Liver (tissue), 9 donors: ENCODE results near the gene GRB14. TPM values are rescaled to one million over a fixed set of nuclear protein-coding genes. Genes with fewer than 3 reads are reported as not detected.

Experiments
- DNase-seq: peaks from one replicate; pipeline ENCODE4 v3.0.0-alpha.2; 2017; ENCODE audit warnings: low spot score
- H3K27ac ChIP-seq, 2 donors: one replicate each; pipeline ENCODE4 v1.7.0; 2013; ENCODE audit warnings: inconsistent platforms in 2 of 2, low read length in 2 of 2, control low read depth in 1 of 2, low read depth in 1 of 2, mild to moderate bottlenecking in 1 of 2
- H3K27me3 ChIP-seq, 4 donors: one replicate each; pipeline versions ENCODE4 v1.6.1 to v1.7.0; 2013; ENCODE audit warnings: low read length in 3 of 4, inconsistent platforms in 1 of 4, mild to moderate bottlenecking in 1 of 4, moderate library complexity in 1 of 4; ENCODE audit not compliant: control insufficient read depth in 4 of 4, insufficient read depth in 4 of 4
- H3K36me3 ChIP-seq, 4 donors: one replicate each; pipeline versions ENCODE4 v1.6.1 to v1.7.0; 2013; ENCODE audit warnings: low read length in 3 of 4, mild to moderate bottlenecking in 3 of 4, low read depth in 1 of 4, moderate library complexity in 1 of 4; ENCODE audit not compliant: control insufficient read depth in 4 of 4, insufficient read depth in 3 of 4
- H3K4me1 ChIP-seq, 4 donors: one replicate each; pipeline versions ENCODE4 v1.6.1 to v1.7.0; 2013; ENCODE audit warnings: low read length in 3 of 4, mild to moderate bottlenecking in 3 of 4, moderate library complexity in 1 of 4; ENCODE audit not compliant: control insufficient read depth in 4 of 4, insufficient read depth in 4 of 4
- H3K4me3 ChIP-seq, 3 donors: one replicate each; pipeline versions ENCODE4 v1.6.1 to v1.7.0; 2013; ENCODE audit warnings: low read length in 3 of 3, control low read depth in 1 of 3, low read depth in 1 of 3, mild to moderate bottlenecking in 1 of 3
- H3K9ac ChIP-seq, 2 donors: one replicate each; pipeline ENCODE4 v1.7.0; 2013; ENCODE audit warnings: low read length in 2 of 2, mild to moderate bottlenecking in 2 of 2, moderate library complexity in 2 of 2, control low read depth in 1 of 2, low read depth in 1 of 2
- H3K9me3 ChIP-seq, 4 donors: one replicate each; pipeline versions ENCODE4 v1.6.1 to v1.7.0; 2013; ENCODE audit warnings: low read length in 3 of 4; ENCODE audit not compliant: control insufficient read depth in 4 of 4
- ATF3 ChIP-seq: IDR thresholded peaks from 2 replicates; pipeline ENCODE4 v1.6.1; 2016; ENCODE audit warnings: antibody characterized with exemption
- CTCF ChIP-seq: fragments of 150-350 bp; IDR thresholded peaks from 2 replicates; pipeline ENCODE4 v1.5.1; 2017; ENCODE audit warnings: improper control_type of control experiment, low read depth, low read length; ENCODE audit not compliant: missing input control
- EGR1 ChIP-seq, 2 donors: IDR thresholded peaks; 2 replicates each; pipeline ENCODE4 v1.6.1; 2016 to 2018; ENCODE audit warnings: antibody characterized with exemption in 2 of 2, low read depth in 2 of 2
- FOXA1 ChIP-seq: IDR thresholded peaks from 2 replicates; pipeline ENCODE4 v1.6.1; 2016; ENCODE audit warnings: antibody characterized with exemption
- FOXA2 ChIP-seq: IDR thresholded peaks from 2 replicates; pipeline ENCODE4 v1.6.1; 2016; ENCODE audit warnings: antibody characterized with exemption
- GABPA ChIP-seq, 2 donors: IDR thresholded peaks in 1 of 2; conservative IDR thresholded peaks in 1 of 2; 2 replicates each; pipeline ENCODE4 v1.6.1; 2016; ENCODE audit warnings: antibody characterized with exemption in 2 of 2, mild to moderate bottlenecking in 1 of 2, moderate library complexity in 1 of 2
- HNF4A ChIP-seq, 2 donors: conservative IDR thresholded peaks; 2 replicates each; pipeline ENCODE4 v1.6.1; 2016; ENCODE audit warnings: antibody characterized with exemption in 2 of 2, mild to moderate bottlenecking in 2 of 2
- HNF4G ChIP-seq: IDR thresholded peaks from 2 replicates; pipeline ENCODE4 v1.6.1; 2016; ENCODE audit warnings: antibody characterized with exemption
- JUND ChIP-seq, 2 donors: IDR thresholded peaks; 2 replicates each; pipeline ENCODE4 v1.6.1; 2016; ENCODE audit warnings: antibody characterized with exemption in 2 of 2
- MAX ChIP-seq: IDR thresholded peaks from 2 replicates; pipeline ENCODE4 v1.6.1; 2016; ENCODE audit warnings: antibody characterized with exemption
- NR2F2 ChIP-seq: IDR thresholded peaks from 2 replicates; pipeline ENCODE4 v1.6.1; 2016; ENCODE audit warnings: antibody characterized with exemption
- RAD21 ChIP-seq, 2 donors: IDR thresholded peaks; 2 replicates each; pipeline ENCODE4 v1.6.1; 2016; ENCODE audit warnings: antibody characterized with exemption in 2 of 2, mild to moderate bottlenecking in 2 of 2
- RXRA ChIP-seq, 2 donors: IDR thresholded peaks; 2 replicates each; pipeline ENCODE4 v1.6.1; 2017 to 2018; ENCODE audit warnings: antibody characterized with exemption in 2 of 2, mild to moderate bottlenecking in 1 of 2
- SP1 ChIP-seq: IDR thresholded peaks from 2 replicates; pipeline ENCODE4 v1.6.1; 2018; ENCODE audit warnings: antibody characterized with exemption, mild to moderate bottlenecking
- TAF1 ChIP-seq: conservative IDR thresholded peaks from 2 replicates; pipeline ENCODE4 v1.6.1; 2016; ENCODE audit warnings: antibody characterized with exemption, mild to moderate bottlenecking
- YY1 ChIP-seq: IDR thresholded peaks from 2 replicates; pipeline ENCODE4 v1.6.1; 2016; ENCODE audit warnings: antibody characterized with exemption, mild to moderate bottlenecking
- WGBS: extraction: QIAGEN DNeasy Blood & Tissue Kit; methylation state at CpG from one replicate; pipeline ENCODE4 v1.1.7; 2013; 5-methylcytosine and 5-hydroxymethylcytosine counted together
- polyA plus RNA-seq, 2 donors: library from polyadenylated mRNA; stranded (reverse) in 1 of 2; unstranded in 1 of 2; fragments of 200-250 nt in 1 of 2; fragments of >200 nt in 1 of 2; fragmentation: Nextera tagmentation in 1 of 2; extraction: Ambion mirVana in 1 of 2; gene quantifications; one replicate each; pipeline versions ENCODE4 v1.2.1 to v1.2.3, GENCODE V29; 2013 to 2015
- total RNA-seq, 2 donors: library from RNA; depleted of rRNA; stranded (reverse); fragments of >200 nt; gene quantifications; one replicate each; pipeline ENCODE4 v1.2.3, GENCODE V29; 2014
- TF ChIP-seq, protein P1 (sequence below): IDR thresholded peaks from 2 replicates; pipeline ENCODE4 v1.6.1; 2016; ENCODE audit warnings: antibody characterized with exemption
- TF ChIP-seq, protein P2 (sequence below): IDR thresholded peaks from 2 replicates; pipeline ENCODE4 v1.6.1; 2016; ENCODE audit warnings: antibody characterized with exemption, mild to moderate bottlenecking
- donor health status: healthy.
- donor health status: healthy.
- donor health status: healthy.
- donor health status: healthy.
- donor health status: healthy.

The GRB14 gene
- total and polyA plus RNA-seq, 4 donors = 1.0 to 119 (median 33.0) TPM

- TF ChIP-seq, protein P1, sequence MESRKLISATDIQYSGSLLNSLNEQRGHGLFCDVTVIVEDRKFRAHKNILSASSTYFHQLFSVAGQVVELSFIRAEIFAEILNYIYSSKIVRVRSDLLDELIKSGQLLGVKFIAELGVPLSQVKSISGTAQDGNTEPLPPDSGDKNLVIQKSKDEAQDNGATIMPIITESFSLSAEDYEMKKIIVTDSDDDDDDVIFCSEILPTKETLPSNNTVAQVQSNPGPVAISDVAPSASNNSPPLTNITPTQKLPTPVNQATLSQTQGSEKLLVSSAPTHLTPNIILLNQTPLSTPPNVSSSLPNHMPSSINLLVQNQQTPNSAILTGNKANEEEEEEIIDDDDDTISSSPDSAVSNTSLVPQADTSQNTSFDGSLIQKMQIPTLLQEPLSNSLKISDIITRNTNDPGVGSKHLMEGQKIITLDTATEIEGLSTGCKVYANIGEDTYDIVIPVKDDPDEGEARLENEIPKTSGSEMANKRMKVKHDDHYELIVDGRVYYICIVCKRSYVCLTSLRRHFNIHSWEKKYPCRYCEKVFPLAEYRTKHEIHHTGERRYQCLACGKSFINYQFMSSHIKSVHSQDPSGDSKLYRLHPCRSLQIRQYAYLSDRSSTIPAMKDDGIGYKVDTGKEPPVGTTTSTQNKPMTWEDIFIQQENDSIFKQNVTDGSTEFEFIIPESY = no peak
- TF ChIP-seq MAX = no peak
- no peak for TF ChIP-seq FOXA1
- TF ChIP-seq, protein P2, sequence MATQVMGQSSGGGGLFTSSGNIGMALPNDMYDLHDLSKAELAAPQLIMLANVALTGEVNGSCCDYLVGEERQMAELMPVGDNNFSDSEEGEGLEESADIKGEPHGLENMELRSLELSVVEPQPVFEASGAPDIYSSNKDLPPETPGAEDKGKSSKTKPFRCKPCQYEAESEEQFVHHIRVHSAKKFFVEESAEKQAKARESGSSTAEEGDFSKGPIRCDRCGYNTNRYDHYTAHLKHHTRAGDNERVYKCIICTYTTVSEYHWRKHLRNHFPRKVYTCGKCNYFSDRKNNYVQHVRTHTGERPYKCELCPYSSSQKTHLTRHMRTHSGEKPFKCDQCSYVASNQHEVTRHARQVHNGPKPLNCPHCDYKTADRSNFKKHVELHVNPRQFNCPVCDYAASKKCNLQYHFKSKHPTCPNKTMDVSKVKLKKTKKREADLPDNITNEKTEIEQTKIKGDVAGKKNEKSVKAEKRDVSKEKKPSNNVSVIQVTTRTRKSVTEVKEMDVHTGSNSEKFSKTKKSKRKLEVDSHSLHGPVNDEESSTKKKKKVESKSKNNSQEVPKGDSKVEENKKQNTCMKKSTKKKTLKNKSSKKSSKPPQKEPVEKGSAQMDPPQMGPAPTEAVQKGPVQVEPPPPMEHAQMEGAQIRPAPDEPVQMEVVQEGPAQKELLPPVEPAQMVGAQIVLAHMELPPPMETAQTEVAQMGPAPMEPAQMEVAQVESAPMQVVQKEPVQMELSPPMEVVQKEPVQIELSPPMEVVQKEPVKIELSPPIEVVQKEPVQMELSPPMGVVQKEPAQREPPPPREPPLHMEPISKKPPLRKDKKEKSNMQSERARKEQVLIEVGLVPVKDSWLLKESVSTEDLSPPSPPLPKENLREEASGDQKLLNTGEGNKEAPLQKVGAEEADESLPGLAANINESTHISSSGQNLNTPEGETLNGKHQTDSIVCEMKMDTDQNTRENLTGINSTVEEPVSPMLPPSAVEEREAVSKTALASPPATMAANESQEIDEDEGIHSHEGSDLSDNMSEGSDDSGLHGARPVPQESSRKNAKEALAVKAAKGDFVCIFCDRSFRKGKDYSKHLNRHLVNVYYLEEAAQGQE = no peak
- no peak for TF ChIP-seq HNF4A (conservative IDR thresholded peaks at IDR 0.05)
- no peak for TF ChIP-seq YY1
- no peak for TF ChIP-seq CTCF
- TF ChIP-seq NR2F2 = no peak
- no peak for TF ChIP-seq ATF3
- TF ChIP-seq TAF1 = no peak
- TF ChIP-seq RAD21 (IDR thresholded peaks at IDR 0.05) = no peak
- no peak for TF ChIP-seq SP1
- TF ChIP-seq EGR1 (IDR thresholded peaks at IDR 0.05; ENCODE audit: low read depth in 2 of 2) = no peak
- TF ChIP-seq GABPA (IDR thresholded peaks at IDR 0.05 in 1 of 2, conservative IDR thresholded peaks at IDR 0.05 in 1 of 2) = no peak
- no peak for TF ChIP-seq HNF4G
- TF ChIP-seq FOXA2 = no peak
- no peak for TF ChIP-seq RXRA (IDR thresholded peaks at IDR 0.05)
- TF ChIP-seq JUND (IDR thresholded peaks at IDR 0.05) = no peak
- Histone ChIP-seq H3K27me3 (no peaks in the 10 kb centered on the region), H3K27ac (no peak overlapping the region), H3K9ac (peak overlapping the region in 1 of 2 donors; percentile 5), H3K9me3 (no peaks in the 10 kb centered on the region), H3K36me3 (no peaks in the 10 kb centered on the region), H3K4me1 (peaks cover 6 to 42% (median 28%) of the 10 kb centered on the region in 4 donors), H3K4me3 (no peak overlapping the region)
- no peak for DNase-seq
Observed at GRCh38 chr2:164562666-164563065, 58.6 kb downstream of the GRB14 start.

DNA sequence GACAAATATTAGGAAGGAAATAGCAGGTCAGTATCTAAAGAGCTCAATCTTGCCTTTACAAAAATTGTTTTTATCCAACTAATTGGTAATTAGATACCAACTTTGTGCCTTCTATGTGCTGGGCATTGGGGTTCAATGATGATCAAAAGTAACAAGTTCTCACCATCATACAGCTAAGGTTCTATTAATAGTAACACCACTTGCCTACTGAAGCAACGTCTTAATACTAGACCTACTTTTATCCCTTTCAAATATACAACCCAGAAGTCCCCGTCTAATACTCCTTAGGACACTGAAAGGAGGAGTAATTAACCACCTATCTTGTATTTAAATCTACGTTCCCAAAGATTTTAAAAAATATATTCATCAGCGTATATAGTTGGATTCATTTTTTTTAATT lies 59.3 kb downstream of the GRB14 start:
- no peak overlapping the region for H3K27ac ChIP-seq
- no peaks in the 10 kb centered on the region for H3K27me3 ChIP-seq
- TF ChIP-seq JUND (IDR thresholded peaks at IDR 0.05) = no peak
- no peak overlapping the region for H3K9ac ChIP-seq
- no peak for DNase-seq
- peaks cover 6 to 42% (median 28%) of the 10 kb centered on the region in 4 donors for H3K4me1 ChIP-seq
- H3K4me3 ChIP-seq = no peak overlapping the region
- WGBS = 75% methylated on average over 4 of the region's 4 CpGs
- no peaks in the 10 kb centered on the region for H3K9me3 ChIP-seq
- no peaks in the 10 kb centered on the region for H3K36me3 ChIP-seq
